ENCODE measurements around the gene CD180. TPM values are rescaled to one million over a fixed set of nuclear protein-coding genes. Genes with fewer than 3 reads are reported as not detected.

Gene CD180
- total and polyA plus RNA-seq, 2 donors (not counting 3 experiments of a cell fraction or from before 2014, with no cell fraction given) = not detected

DNA sequence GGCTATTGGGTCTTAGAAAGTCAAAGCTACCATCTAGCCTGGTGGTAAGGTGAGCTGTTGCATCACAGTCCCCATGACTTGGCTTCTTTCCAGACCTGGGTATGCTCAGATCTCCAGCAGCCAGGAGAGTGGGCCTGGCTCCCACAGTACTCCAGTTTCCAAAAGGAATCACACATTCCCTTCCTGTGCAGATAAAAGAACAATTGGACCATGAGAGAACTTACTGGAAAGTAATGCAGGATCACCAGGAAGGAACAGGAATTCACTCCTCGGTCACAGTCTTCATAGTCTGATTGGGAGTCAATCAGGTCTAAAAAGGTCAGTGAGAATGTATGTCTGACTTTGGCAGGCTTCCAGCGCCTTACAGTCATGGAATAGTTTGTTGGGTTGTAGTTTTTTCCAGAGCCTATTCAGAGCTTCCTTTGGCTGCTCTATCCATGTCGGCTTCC lies 47.8 kb upstream of the CD180 start:
- peak; percentile 91 for DNase-seq (ENCODE audit: low read depth, low spot score)
- Histone ChIP-seq H4K20me1 (replicated peaks; ENCODE audit: control insufficient read depth, extremely low read depth, insufficient read depth, low read length) (no peaks in the 10 kb centered on the region), H3K27me3 (ENCODE audit: control insufficient read depth in 2 of 2, insufficient read depth in 2 of 2, low read length in 2 of 2) (no peaks in the 10 kb centered on the region), H3K9ac (replicated peaks; ENCODE audit: extremely low read depth, insufficient read depth, low read length) (no peak overlapping the region), H3K4me2 (ENCODE audit: insufficient read depth, low read length) (no peak overlapping the region), H3K4me3 (replicated peaks in 1 of 3; ENCODE audit: insufficient read depth in 1 of 3, low read depth in 1 of 3, low read length in 3 of 3) (no peak overlapping the region), H3K79me2 (ENCODE audit: control insufficient read depth, insufficient read depth, low read length) (no peaks in the 10 kb centered on the region), H3K27ac (ENCODE audit: insufficient read depth, low read depth, low read length) (peak overlapping the region; percentile 21), H2AFZ (ENCODE audit: low read depth, low read length) (no peak overlapping the region), H3K36me3 (ENCODE audit: control insufficient read depth in 2 of 2, extremely low read depth in 1 of 2, insufficient read depth in 2 of 2, low read length in 2 of 2) (no peaks in the 10 kb centered on the region), H3K9me3 (replicated peaks; ENCODE audit: control insufficient read depth, insufficient read depth, low read length) (no peaks in the 10 kb centered on the region), H3K4me1 (ENCODE audit: control insufficient read depth, extremely low read depth, insufficient read depth, low read length) (peaks cover 37% of the 10 kb centered on the region), H3K9me1 (replicated peaks; ENCODE audit: control insufficient read depth, extremely low read depth, insufficient read depth, low read length) (no peaks in the 10 kb centered on the region)
- no TSS peak for BruUV-seq (replicated peaks)
- FAIRE-seq = peak; percentile 76
- ChIA-PET POLR2A (no interaction called here), CTCF (interaction anchor here (0.6 to 6.4 kb wide), 7 partner anchors 19 to 1008 kb away, joined by 3 to 222 read pairs (median 4); no protein-coding TSS in a partner anchor)
- dilution Hi-C loops (cut with MboI; ENCODE audit: extremely low pct_ligation_motif_present, low sequenced_read_pairs) (no loop called here), intact Hi-C loops (cut with micrococcal nuclease) (loop anchor here (10.0 kb wide), 2 partner anchors 380 to 600 kb away; no protein-coding TSS in a partner anchor)
- peak; percentile 56 for TF ChIP-seq GATA2 (IDR thresholded peaks at IDR 0.05; ENCODE audit: insufficient read depth, insufficient read length, low read depth, low read length)
- TF ChIP-seq EZH2 (IDR thresholded peaks at IDR 0.05; ENCODE audit: borderline replicate concordance, low read depth, low read length, severe bottlenecking) = no peak

DNA sequence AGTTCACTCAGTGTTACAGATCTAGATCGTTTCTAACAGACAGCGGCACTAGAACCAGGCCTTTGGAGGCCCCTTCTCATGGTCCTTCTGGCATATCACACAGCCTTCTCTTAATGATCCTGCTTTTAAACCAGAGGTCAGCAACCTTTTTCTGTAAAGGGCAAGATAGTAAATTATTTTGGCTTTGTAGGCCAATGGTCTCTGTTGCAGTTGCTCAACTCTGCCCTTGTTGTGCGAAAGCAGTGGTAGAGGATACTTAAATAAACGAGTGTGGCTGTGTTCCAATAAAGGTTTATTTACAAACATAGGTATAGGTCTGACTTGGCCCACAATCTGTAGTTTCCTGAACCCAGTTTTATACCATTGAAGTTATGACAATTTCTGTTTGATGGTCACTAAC lies 47.3 kb upstream of the CD180 start:
- BruUV-seq (replicated peaks) = no TSS peak
- H3K9me3 ChIP-seq (replicated peaks; ENCODE audit: control insufficient read depth, insufficient read depth, low read length) = no peaks in the 10 kb centered on the region
- no peaks in the 10 kb centered on the region for H3K36me3 ChIP-seq (ENCODE audit: control insufficient read depth in 2 of 2, extremely low read depth in 1 of 2, insufficient read depth in 2 of 2, low read length in 2 of 2)
- no peak overlapping the region for H3K9ac ChIP-seq (replicated peaks; ENCODE audit: extremely low read depth, insufficient read depth, low read length)
- dilution Hi-C loops (cut with MboI; ENCODE audit: extremely low pct_ligation_motif_present, low sequenced_read_pairs) = no loop called here
- H2AFZ ChIP-seq (ENCODE audit: low read depth, low read length) = no peak overlapping the region
- H3K27me3 ChIP-seq (ENCODE audit: control insufficient read depth in 2 of 2, insufficient read depth in 2 of 2, low read length in 2 of 2) = no peaks in the 10 kb centered on the region
- H3K4me2 ChIP-seq (ENCODE audit: insufficient read depth, low read length) = no peak overlapping the region
- peaks cover 33% of the 10 kb centered on the region for H3K4me1 ChIP-seq (ENCODE audit: control insufficient read depth, extremely low read depth, insufficient read depth, low read length)
- H3K27ac ChIP-seq (ENCODE audit: insufficient read depth, low read depth, low read length) = peak overlapping the region; percentile 21
- DNase-seq (ENCODE audit: low read depth, low spot score) (no peak), FAIRE-seq (no peak)
- no peaks in the 10 kb centered on the region for H3K9me1 ChIP-seq (replicated peaks; ENCODE audit: control insufficient read depth, extremely low read depth, insufficient read depth, low read length)
- no peaks in the 10 kb centered on the region for H4K20me1 ChIP-seq (replicated peaks; ENCODE audit: control insufficient read depth, extremely low read depth, insufficient read depth, low read length)
- TF ChIP-seq JUN (IDR thresholded peaks at IDR 0.05; ENCODE audit: borderline replicate concordance, insufficient read depth, insufficient read length, low read depth) = no peak
- TF ChIP-seq, protein P1, sequence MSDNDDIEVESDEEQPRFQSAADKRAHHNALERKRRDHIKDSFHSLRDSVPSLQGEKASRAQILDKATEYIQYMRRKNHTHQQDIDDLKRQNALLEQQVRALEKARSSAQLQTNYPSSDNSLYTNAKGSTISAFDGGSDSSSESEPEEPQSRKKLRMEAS (IDR thresholded peaks at IDR 0.05; ENCODE audit: insufficient read depth, insufficient read length) = no peak
- CTCF ChIA-PET = interaction anchor here (0.7 to 6.4 kb wide), 5 partner anchors 20 to 1008 kb away, joined by 3 to 222 read pairs (median 4); no protein-coding TSS in a partner anchor
- H3K79me2 ChIP-seq (ENCODE audit: control insufficient read depth, insufficient read depth, low read length) = no peaks in the 10 kb centered on the region
- no peak overlapping the region for H3K4me3 ChIP-seq (replicated peaks in 1 of 3; ENCODE audit: insufficient read depth in 1 of 3, low read depth in 1 of 3, low read length in 3 of 3)
- intact Hi-C loops (cut with micrococcal nuclease) = loop anchor here (10.0 kb wide), 2 partner anchors 381 to 601 kb away; no protein-coding TSS in a partner anchor
- POLR2A ChIA-PET = no interaction called here
